IMR-90 (cell line): ENCODE results near the gene CHRNA3.

Experiments used
- BHLHE40 ChIP-seq: fragments of 150-350 bp; IDR thresholded peaks from 2 replicates; pipeline ENCODE4 v1.6.1; 2016; ENCODE audit warnings: mild to moderate bottlenecking, low read depth, low read length
- CHD1 ChIP-seq: IDR thresholded peaks from 2 replicates; pipeline ENCODE4 v1.6.1; 2012; ENCODE audit warnings: low read depth, low read length, improper control_type of control experiment
- CTCF ChIP-seq: conservative IDR thresholded peaks from 2 replicates; pipeline ENCODE4 v1.5.1; 2012; ENCODE audit warnings: mild to moderate bottlenecking, low read depth, low read length, improper control_type of control experiment
- ELK1 ChIP-seq: fragments of 150-350 bp; IDR thresholded peaks from 2 replicates; pipeline ENCODE4 v1.6.1; 2016; ENCODE audit warnings: low read depth, mild to moderate bottlenecking, low read length, moderate library complexity, borderline replicate concordance
- MAFK ChIP-seq: IDR thresholded peaks from 2 replicates; pipeline ENCODE4 v1.6.1; 2012; ENCODE audit warnings: low read depth, low read length, improper control_type of control experiment
- MXI1 ChIP-seq: IDR thresholded peaks from 2 replicates; pipeline ENCODE4 v1.6.1; 2012; ENCODE audit warnings: low read depth, mild to moderate bottlenecking, low read length, moderate library complexity, borderline replicate concordance
- NFE2L2 ChIP-seq: fragments of 150-350 bp; IDR thresholded peaks from 2 replicates; pipeline ENCODE4 v1.6.1; 2016; ENCODE audit warnings: low read depth, mild to moderate bottlenecking, low read length
- POLR2A ChIP-seq: IDR thresholded peaks from 2 replicates; pipeline ENCODE4 v1.6.1; 2012; ENCODE audit warnings: mild to moderate bottlenecking, low read depth, low read length
- RAD21 ChIP-seq: IDR thresholded peaks from 2 replicates; pipeline ENCODE4 v1.6.1; 2012; ENCODE audit warnings: low read length, improper control_type of control experiment
- RCOR1 ChIP-seq: IDR thresholded peaks from 2 replicates; pipeline ENCODE4 v1.6.1; 2012; ENCODE audit warnings: mild to moderate bottlenecking, low read length, improper control_type of control experiment; ENCODE audit not compliant: insufficient replicate concordance
- RFX5 ChIP-seq: IDR thresholded peaks from 2 replicates; pipeline ENCODE4 v1.8.0; 2012; ENCODE audit warnings: low read depth, mild to moderate bottlenecking, low read length, moderate library complexity
- SMC3 ChIP-seq: fragments of 150-350 bp; IDR thresholded peaks from 2 replicates; pipeline ENCODE4 v1.6.1; 2016; ENCODE audit warnings: low read depth, mild to moderate bottlenecking, antibody characterized with exemption, low read length, moderate library complexity
- USF2 ChIP-seq: fragments of 150-350 bp; IDR thresholded peaks from 2 replicates; pipeline ENCODE4 v1.6.1; 2017; ENCODE audit warnings: mild to moderate bottlenecking, antibody characterized with exemption, low read length, low read depth

- TF ChIP-seq MXI1 = no peak
- no peak for TF ChIP-seq CTCF
- no peak for TF ChIP-seq POLR2A
- no peak for TF ChIP-seq NFE2L2
- TF ChIP-seq RAD21 = no peak
- TF ChIP-seq RCOR1 = no peak
- no peak for TF ChIP-seq USF2
- no peak for TF ChIP-seq RFX5
- no peak for TF ChIP-seq CHD1
- no peak for TF ChIP-seq BHLHE40
- TF ChIP-seq SMC3 = no peak
- TF ChIP-seq MAFK = no peak
- TF ChIP-seq ELK1 = no peak
Observed at GRCh38 chr15:78551902-78552301, 68.9 kb downstream of the CHRNA3 start.
